Measurements from ENCODE around the gene EXPH5.
"Not testable (repeated sequence)": the region's sequence is repeated elsewhere in the genome, so short reads cannot be mapped to it uniquely, and the experiment has no call there.

Gene EXPH5

DNA sequence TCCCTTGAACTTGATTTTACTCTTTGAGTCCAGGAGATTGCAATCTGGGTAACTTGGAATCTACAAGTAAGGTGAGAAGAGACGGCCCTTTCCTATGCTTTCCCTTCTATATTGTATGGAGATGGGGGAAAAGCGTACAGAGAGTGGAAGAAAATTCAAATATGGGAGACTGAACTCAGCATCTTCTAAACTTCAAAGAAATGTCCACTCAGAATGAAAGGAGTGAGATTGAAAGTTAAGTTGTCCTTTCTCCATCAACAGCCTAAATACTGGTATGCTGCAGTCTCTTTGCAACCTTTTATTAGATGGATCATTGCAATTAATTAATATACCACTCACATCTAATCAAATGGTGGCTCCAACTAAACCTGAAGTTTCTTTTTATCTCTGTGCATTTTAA, 6.4 kb upstream of the EXPH5 start:
- no peak for DNase-seq (ENCODE audit: low read depth)

DNA sequence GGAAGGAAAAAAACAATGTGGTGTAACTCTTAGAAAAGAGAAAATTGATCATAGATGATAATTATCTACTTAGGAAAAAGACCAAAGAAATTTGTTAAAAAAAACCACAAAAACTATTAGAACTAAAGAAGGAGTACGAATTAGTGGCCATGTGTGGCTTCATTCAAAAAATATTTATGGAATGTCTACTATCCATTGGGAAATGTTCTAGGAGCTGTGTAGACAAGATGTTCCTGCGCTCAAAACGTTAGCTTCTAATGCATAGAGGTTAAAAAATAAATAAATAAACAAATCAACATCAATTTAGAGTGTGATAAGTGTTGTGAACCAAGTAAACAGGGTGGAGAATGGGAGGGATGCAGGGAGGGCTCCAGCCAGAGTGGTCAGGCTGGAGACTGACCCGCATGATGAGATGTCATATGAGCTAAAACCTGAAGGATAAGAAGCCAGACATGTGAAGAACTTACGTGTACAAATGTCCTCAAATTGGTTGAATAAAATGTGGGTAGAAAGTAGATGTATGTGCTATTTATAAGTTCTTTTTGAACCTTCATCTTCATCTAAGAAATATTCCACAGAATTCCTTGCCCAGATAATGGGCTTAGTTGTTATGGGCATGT, 4.3 kb upstream of the EXPH5 start:
- DNase-seq (ENCODE audit: low read depth), result no peak

DNA sequence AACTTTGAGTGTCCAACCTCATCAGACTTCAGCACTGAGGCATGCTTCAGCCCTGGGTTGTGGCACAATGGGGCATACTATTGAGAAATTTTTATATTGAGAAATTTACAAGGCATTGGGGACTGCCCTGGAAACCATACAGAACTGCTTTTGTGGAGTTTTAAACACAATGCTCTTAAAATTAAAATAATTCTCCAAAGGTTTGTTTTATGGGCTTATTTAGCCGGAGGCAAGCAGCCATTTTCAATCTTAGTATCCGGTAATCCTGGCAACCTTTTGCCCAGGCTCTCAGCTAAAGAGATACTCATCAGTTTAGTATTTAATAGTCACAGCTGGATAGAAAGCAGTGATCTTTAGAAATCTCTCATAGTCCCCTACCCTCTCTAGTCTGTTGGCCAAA, 3.1 kb upstream of the EXPH5 start:
- no peak for DNase-seq (ENCODE audit: low read depth)

DNA sequence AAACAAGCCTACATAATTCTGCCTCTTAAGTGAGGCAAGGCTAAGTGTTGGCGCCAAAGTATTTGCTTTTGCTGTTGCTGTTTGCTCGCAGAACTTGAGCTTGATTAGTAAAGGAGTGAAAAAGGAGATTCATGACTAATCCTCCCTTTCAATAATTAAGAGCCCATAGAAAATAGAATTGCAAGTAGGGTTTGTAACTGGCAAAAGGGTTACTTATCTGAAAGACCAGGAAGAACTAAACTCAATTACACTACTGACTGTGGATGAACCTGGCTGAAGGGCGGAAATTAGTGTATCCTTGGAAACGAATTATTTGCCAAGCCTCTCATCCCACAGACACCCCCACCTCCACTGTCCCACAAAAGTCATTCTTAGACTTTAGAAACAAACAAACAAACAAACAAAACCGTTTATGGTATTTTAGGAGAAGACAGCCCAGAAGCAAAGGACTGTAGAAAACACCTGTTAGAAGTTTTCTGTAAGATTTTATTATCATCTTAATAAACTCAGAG, 411 bp upstream of the EXPH5 start:
- no peak for DNase-seq (ENCODE audit: low read depth)

DNA sequence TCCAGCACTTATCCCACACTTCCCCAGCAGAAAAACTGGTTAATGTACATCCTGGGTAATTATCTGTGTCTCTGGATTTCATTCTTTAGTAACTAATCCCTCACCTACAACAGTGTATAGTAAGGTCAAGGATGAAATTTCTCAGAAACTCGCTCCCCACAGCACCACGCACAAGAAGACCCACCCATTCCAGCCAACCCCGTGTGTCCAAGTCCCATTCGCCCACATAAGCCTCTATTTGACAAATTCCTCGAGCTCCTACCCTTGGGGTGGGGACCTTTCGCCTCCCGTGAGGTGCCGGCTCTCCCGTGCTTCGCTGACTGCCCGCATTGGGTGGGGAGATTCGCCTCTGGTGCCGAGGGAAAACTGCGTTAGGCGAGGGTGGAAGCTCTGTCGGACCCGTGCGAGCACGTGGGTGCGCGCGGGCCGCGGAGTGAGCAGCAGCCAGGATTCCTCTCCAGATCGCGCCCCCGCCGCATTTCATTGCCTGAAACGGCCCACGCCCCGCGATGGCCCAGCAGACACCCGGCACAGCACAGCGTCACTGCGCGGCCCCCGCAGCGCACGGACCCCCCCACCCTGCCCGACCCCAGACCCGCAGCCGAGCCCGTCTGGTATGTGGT, 866 bp downstream of the EXPH5 start:
- no peak for DNase-seq (ENCODE audit: low read depth)

- DNase-seq (ENCODE audit: low read depth), result no peak
Measured at GRCh38 chr11:108591893-108592292, 1.7 kb downstream of the EXPH5 start.

DNA sequence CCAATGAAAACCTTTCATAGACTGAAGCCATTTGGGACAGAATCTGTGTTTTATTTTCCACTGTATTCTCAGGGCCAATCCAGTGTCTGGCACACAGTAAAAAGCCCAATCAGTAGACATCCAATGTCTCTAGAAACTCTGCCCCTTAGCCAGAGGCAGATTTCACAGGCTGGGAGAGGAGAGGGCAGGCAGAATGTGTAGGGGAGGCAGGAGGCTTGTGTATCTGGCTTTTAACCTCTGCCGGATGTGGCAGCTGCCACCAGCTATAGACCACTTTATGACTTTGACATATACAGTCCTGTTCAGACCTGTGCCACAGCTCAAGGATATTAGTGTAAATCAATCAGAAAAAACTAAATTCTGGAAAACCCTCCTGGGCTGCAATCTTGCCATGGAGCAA, 4.4 kb downstream of the EXPH5 start:
- no peak for DNase-seq (ENCODE audit: low read depth)

- DNase-seq (ENCODE audit: low read depth), result no peak
Measured at GRCh38 chr11:108588287-108588686, 5.3 kb downstream of the EXPH5 start.

DNA sequence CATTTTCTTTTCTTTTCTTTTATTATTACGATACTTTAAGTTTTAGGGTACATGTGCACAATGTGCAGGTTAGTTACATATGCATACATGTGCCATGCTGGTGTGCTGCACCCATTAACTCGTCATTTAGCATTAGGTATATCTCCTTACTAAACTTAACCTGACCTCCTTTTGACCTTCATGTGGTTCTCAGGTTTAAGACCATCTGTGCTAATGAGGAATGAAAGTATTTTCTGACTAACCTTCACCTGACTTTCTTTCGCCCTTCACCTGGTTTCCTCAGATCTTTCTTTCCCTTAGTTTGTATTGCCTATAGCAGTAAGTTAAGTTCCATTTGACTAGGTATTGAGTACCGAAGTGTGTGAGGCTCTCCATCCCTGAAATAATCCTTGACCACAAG, 6.5 kb downstream of the EXPH5 start:
- DNase-seq (ENCODE audit: low read depth), result no peak

DNA sequence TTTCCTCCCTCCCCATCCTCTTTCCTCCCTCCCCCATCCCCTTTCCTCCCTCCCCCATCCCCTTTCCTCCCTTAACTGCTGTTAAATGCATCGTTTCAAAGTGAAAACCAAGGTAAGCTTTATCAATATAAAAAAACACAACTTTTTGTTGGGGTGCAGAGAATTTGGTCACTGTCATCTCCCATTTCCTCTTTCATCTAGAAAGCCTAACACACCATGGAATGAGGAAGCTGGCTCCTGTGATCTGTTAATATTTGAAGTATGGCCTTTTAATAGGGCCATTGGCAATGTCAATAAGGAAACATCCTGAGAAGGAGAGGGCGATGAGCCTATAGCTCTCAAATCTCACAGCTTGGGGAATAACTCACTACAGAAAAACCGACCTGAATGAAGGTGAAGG, 7.0 kb downstream of the EXPH5 start:
- no peak for DNase-seq (ENCODE audit: low read depth)

DNA sequence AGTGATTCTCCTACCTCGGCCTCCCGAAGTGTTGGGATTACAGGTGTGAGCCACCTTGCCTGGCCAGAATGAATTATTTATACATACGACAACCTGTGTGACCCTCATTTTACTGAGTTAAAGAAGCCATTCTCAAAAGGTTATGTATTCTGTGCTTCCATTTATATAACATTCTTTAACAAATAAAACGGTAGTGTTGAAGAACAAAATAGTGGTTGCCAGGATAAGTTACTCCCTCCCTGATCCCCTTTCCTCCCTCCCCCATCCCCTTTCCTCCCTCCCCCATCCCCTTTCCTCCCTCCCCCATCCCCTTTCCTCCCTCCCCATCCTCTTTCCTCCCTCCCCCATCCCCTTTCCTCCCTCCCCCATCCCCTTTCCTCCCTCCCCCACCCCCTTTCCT, 7.4 kb downstream of the EXPH5 start:
- not testable (repeated sequence) for DNase-seq (ENCODE audit: low read depth)

DNA sequence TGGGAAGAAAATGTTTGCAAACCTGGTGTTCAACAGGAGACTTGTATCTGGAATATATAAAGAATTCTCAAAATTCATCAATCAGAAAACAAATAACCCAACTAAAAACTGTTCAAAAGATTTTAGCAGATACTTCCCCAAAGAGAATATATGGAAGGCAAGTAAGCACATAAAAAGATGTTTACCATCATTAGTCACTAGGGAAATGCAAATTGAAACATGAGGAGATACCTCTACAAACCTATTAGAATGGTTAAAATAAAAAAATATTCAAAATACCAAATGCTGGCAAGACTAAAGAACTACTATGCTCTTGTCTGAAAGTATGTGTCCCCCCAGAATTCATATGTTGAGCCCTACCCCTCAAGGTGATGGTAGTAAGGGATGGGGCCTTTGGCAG, 8.6 kb downstream of the EXPH5 start:
- no peak for DNase-seq (ENCODE audit: low read depth)

- no peak for DNase-seq (ENCODE audit: low read depth)
Measured at GRCh38 chr11:108580645-108581044, 12.9 kb downstream of the EXPH5 start.

- no peak for DNase-seq (ENCODE audit: low read depth)
Measured at GRCh38 chr11:108580043-108580442, 13.5 kb downstream of the EXPH5 start.

GRCh38 chr11:108576523-108576922, 17.0 kb downstream of the EXPH5 start:
- no peak for DNase-seq (ENCODE audit: low read depth)

DNA sequence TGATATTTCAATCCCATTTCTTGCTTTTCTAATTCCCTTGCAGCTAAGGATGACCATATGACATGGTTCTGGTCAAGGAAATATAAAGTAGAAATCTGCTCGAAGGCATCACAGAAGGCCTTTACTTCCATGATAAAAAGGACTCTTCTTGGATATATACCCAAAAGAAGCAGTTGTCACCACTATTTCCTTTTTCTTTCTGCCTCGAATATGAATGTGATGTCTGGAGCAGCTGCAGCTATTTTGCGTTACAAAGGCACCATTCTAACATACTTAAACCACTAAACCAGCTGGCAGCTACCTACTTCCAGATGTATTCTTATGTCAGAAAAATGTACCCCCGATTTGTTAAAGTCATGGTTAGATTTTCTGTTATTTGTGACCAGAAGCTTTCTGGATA, 18.9 kb downstream of the EXPH5 start:
- DNase-seq (ENCODE audit: low read depth), result no peak

DNA sequence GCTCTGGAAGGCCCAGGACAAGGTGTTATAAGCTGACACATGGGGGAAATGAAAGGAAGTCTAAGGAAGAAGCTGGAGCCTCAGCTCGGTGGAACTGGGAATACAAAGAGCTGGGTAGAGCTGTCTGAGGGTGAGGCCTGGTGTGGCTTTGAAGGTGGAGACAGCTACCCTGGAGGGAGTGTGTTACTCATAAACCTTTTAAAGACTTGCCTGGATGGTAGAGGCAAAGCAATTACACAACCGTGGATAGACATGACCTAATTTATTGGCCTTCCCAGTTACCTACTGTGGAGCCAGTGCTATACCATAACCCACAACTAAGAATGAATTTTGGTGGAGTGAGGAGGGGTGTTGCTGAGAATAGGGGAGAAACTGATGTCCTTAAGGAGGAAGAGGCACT, 22.6 kb downstream of the EXPH5 start:
- DNase-seq (ENCODE audit: low read depth), result no peak

DNA sequence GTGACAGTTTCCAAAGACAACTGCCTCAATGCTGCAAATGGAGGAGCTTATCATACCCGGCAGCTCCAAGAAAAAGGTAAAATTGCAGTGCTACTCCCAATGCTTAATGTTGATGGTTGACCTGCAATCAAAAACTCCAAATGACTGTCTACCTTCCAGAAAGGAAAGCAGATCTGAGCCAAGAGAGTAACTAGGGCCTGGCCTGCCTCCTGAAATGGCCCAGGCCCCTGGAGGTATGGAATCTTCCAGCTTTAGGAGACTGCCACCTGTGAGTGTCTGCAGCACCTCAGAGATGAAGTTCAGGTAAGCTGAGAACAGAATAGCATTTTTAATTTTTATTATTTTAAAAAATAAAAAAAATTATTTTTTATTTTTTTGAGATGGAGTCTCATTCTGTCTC, 23.7 kb downstream of the EXPH5 start:
- DNase-seq (ENCODE audit: low read depth), result no peak

DNA sequence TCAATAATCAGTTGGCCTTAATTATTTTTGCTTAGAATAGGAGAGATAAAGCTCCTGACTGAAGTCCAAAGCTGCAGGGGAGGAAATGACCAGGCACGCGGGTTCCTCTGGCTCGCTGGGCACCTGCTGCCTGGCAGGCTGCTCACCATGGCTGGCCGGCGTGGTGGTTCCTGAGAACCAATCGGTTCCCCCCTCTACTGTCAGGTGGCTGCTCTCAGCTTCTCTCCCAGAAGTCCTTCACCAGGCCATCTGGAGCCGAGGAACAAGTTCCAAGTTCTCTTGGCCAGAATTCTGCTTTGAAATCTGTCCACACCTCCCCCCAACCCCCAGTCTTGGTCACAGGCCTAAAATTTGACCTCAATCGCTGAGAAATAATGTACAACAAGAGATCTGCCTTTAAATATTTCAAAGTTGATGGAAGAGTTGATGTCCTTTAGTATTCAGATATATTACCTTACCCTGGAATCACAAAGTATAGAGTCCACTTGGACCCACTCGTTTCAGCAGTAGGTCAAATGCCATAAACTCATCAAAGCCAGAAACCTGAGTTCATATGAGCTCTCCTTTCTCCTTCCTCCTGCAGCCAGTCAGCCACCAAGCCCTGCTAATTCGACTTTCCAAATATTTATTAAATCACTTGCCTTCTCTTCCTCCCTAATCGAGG, 25.2 kb downstream of the EXPH5 start:
- DNase-seq (ENCODE audit: low read depth), result no peak

DNA sequence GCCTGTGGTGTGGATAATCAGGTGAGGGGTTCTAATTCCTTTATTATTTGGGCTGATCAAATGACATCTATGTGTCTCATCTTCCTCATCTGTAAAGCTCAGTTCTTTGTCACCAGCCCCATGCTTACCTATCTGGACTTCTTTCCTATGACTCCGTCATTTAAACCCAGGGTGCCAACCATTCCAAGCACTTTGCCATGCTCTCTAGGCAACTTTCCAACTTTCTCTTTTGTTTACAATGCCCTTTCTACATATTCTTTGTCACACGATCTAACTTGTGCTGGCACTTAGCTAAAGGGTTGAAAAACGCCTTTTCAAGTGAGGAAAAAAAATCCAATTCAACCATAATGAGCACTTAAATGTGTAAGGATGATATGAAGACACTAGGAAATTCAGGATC, 27.9 kb downstream of the EXPH5 start:
- no peak for DNase-seq (ENCODE audit: low read depth)

GRCh38 chr11:108562746-108563581, 30.6 kb downstream of the EXPH5 start:
- no peak for DNase-seq (ENCODE audit: low read depth)

DNA sequence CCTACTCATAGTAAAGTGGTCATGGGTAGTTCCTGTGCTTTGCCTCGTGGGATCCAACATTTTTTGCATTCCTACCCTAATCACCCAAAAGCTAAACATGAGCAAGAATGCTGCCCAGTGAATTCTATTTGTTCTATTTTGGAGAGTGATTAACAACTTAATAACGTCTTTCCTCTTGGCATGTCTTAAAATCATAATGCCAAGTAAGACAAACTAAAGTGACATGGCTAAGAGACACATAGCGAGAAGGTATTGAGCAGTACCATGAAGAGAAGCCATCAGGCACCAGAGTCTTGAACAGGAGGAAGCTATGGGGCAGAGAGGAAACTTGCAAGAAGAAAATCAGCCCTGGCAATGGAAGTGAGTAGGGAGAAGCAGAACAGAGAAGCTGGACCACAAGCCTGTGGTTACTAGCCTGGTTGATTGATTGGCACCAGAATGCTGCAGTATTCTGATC, 32.0 kb downstream of the EXPH5 start:
- DNase-seq (ENCODE audit: low read depth), result no peak

GRCh38 chr11:108559904-108560303, 33.7 kb downstream of the EXPH5 start:
- DNase-seq (ENCODE audit: low read depth), result no peak

All from CMK (cell line).